Tibial nerve (tissue), 4 donors: ENCODE measurements around the gene MLANA. TPM values are rescaled to one million over a fixed set of nuclear protein-coding genes. Genes with fewer than 3 reads are reported as not detected.
A peak's percentile ranks its signal among the peaks of the same experiment; 100 is the strongest.

Experiments
- DNase-seq, 2 donors: peaks; one replicate each; pipeline ENCODE4 v3.0.0-alpha.2; 2019; ENCODE audit warnings: low spot score in 2 of 2
- H3K27ac ChIP-seq, 4 donors: fragments of 200-600 bp; sonication (generic) in 3 of 4; one replicate each; pipeline ENCODE4 v1.5.1; 2017 to 2019; ENCODE audit warnings: mild to moderate bottlenecking in 1 of 4
- H3K27me3 ChIP-seq, 2 donors: fragments of 200-600 bp; sonication (generic) in 1 of 2; one replicate each; pipeline versions ENCODE4 v1.5.1 to v1.6.0; 2017 to 2019
- H3K36me3 ChIP-seq, 3 donors: fragments of 200-600 bp; sonication (generic); one replicate each; pipeline ENCODE4 v1.5.1; 2018 to 2019
- H3K4me1 ChIP-seq, 4 donors: fragments of 200-600 bp; sonication (generic) in 3 of 4; one replicate each; pipeline ENCODE4 v1.5.1; 2017 to 2019
- H3K4me3 ChIP-seq, 4 donors: fragments of 200-600 bp; sonication (generic) in 3 of 4; one replicate each; pipeline ENCODE4 v1.5.1; 2017 to 2019; ENCODE audit warnings: mild to moderate bottlenecking in 1 of 4, moderate library complexity in 1 of 4
- H3K9me3 ChIP-seq, 4 donors: fragments of 200-600 bp; sonication (generic) in 3 of 4; one replicate each; pipeline ENCODE4 v1.5.1; 2017 to 2019
- CTCF ChIP-seq, 5 experiments: fragments of 200-600 bp in 3 of 5; fragments of 450-650 bp in 2 of 5; sonication (generic) in 3 of 5; IDR thresholded peaks; one replicate each; pipeline ENCODE4 v1.5.1; 2016 to 2019; ENCODE audit warnings: antibody characterized with exemption in 5 of 5, mild to moderate bottlenecking in 3 of 5, moderate library complexity in 2 of 5
- EP300 ChIP-seq, 2 donors: sonication (generic); formaldehyde crosslinking; IDR thresholded peaks; one replicate each; pipeline ENCODE4 v1.6.1; 2017; ENCODE audit warnings: antibody characterized with exemption in 2 of 2, mild to moderate bottlenecking in 1 of 2
- POLR2A ChIP-seq, 2 donors: fragments of 450-650 bp; IDR thresholded peaks; one replicate each; pipeline ENCODE4 v1.6.1; 2017; ENCODE audit warnings: antibody characterized with exemption in 2 of 2, mild to moderate bottlenecking in 2 of 2, moderate library complexity in 2 of 2
- WGBS, 2 donors: methylation state at CpG; one replicate each; pipeline ENCODE4 v1.1.5; 2018; 5-methylcytosine and 5-hydroxymethylcytosine counted together
- total RNA-seq, 4 donors: library from RNA; depleted of rRNA; stranded (reverse); fragments of >200 nt; gene quantifications; one replicate each; pipeline ENCODE4 v1.1.0, GENCODE V29; 2016

The MLANA gene
- total RNA-seq, 4 donors from 2014 or later: not detected

- Histone ChIP-seq H3K36me3 (peaks cover 0 to 8% (median 0%) of the 10 kb centered on the region in 3 donors), H3K27ac (peak overlapping the region in 1 of 4 donors; percentile 39), H3K4me3 (no peak overlapping the region), H3K9me3 (no peaks in the 10 kb centered on the region), H3K27me3 (no peaks in the 10 kb centered on the region), H3K4me1 (peaks cover 0 to 19% (median 7%) of the 10 kb centered on the region in 4 donors)
- TF ChIP-seq EP300 (IDR thresholded peaks at IDR 0.05) (no peak), POLR2A (IDR thresholded peaks at IDR 0.05) (no peak), CTCF (IDR thresholded peaks at IDR 0.05) (no peak)
- DNase-seq: no peak
- WGBS, 2 donors: 74 to 83% methylated on average over 1 of the region's 1 CpG
Measured at GRCh38 chr9:5845157-5845531, 45.5 kb upstream of the MLANA start.

GRCh38 chr9:5846096-5846495 is 44.6 kb upstream of the MLANA start:
- peaks cover 0 to 8% (median 0%) of the 10 kb centered on the region in 3 donors for H3K36me3 ChIP-seq
- 82 to 100% methylated on average over 1 of the region's 1 CpG for WGBS, 2 donors
- no peak overlapping the region for H3K4me3 ChIP-seq
- H3K27me3 ChIP-seq: no peaks in the 10 kb centered on the region
- peaks cover 0 to 19% (median 7%) of the 10 kb centered on the region in 4 donors for H3K4me1 ChIP-seq
- H3K27ac ChIP-seq: no peak overlapping the region
- no peak for DNase-seq
- no peaks in the 10 kb centered on the region for H3K9me3 ChIP-seq
- TF ChIP-seq EP300 (IDR thresholded peaks at IDR 0.05): no peak
- TF ChIP-seq CTCF (IDR thresholded peaks at IDR 0.05): no peak
- no peak for TF ChIP-seq POLR2A (IDR thresholded peaks at IDR 0.05)

DNA sequence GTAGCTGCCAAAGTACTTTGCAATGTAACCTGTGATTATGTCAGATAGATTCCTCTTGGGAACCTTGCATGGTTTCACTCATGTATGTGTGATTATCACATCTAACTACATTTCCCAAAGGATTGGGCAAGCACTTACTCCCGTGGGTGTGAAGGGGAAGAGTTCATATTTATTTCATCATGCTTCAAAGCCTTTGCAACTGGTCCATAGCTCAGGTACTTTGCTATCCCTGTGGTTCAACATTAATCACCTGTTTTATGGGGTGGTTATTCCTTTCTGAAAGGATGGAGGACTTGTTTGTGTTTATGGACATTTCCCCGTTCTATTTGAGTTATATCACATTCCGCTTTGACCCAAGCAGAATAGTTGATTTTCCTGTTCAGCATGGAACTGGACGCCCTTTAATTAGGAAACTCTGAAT is 44.2 kb upstream of the MLANA start:
- H3K9me3 ChIP-seq: no peaks in the 10 kb centered on the region
- H3K4me3 ChIP-seq: no peak overlapping the region
- TF ChIP-seq EP300 (IDR thresholded peaks at IDR 0.05) (no peak), CTCF (IDR thresholded peaks at IDR 0.05) (no peak), POLR2A (IDR thresholded peaks at IDR 0.05) (no peak)
- no peak overlapping the region for H3K27ac ChIP-seq
- peaks cover 0 to 4% (median 0%) of the 10 kb centered on the region in 3 donors for H3K36me3 ChIP-seq
- no peak for DNase-seq
- H3K4me1 ChIP-seq: peaks cover 0 to 19% (median 7%) of the 10 kb centered on the region in 4 donors
- H3K27me3 ChIP-seq: no peaks in the 10 kb centered on the region
- 79 to 84% methylated on average over 4 of the region's 4 CpGs for WGBS, 2 donors

GRCh38 chr9:5848372-5848882 is 42.3 kb upstream of the MLANA start:
- H3K4me1 ChIP-seq: peaks cover 0 to 13% (median 7%) of the 10 kb centered on the region in 4 donors
- no peaks in the 10 kb centered on the region for H3K27me3 ChIP-seq
- no peaks in the 10 kb centered on the region for H3K36me3 ChIP-seq
- no peak for DNase-seq
- WGBS, 2 donors: 84 to 87% methylated on average over 3 of the region's 3 CpGs
- no peak overlapping the region for H3K27ac ChIP-seq
- no peak overlapping the region for H3K4me3 ChIP-seq
- TF ChIP-seq CTCF (IDR thresholded peaks at IDR 0.05): no peak
- no peak for TF ChIP-seq POLR2A (IDR thresholded peaks at IDR 0.05)
- no peak for TF ChIP-seq EP300 (IDR thresholded peaks at IDR 0.05)
- no peaks in the 10 kb centered on the region for H3K9me3 ChIP-seq

DNA sequence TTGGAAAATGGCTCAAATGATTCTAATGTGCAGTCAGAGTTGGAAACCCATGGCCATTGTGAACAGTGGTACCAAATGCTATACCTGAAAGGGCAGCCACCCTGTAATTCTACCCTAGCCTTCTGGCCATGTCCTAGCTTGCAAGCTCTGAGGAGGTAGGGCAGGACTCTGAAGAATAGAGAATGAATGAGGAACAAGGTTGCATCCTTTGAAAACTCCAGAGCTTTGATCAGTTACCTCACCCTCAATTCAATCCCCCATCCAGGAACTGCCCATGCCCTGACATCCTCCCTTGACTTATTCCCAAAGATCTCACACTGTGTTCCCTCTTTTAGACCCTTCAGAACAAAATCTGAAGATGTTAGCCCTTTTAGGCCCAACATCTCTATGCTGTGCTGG is 40.0 kb upstream of the MLANA start:
- no peak overlapping the region for H3K27ac ChIP-seq
- no peak for DNase-seq
- no peak overlapping the region for H3K4me3 ChIP-seq
- no peaks in the 10 kb centered on the region for H3K9me3 ChIP-seq
- H3K36me3 ChIP-seq: peaks cover 0 to 6% (median 0%) of the 10 kb centered on the region in 3 donors
- no peaks in the 10 kb centered on the region for H3K4me1 ChIP-seq
- TF ChIP-seq EP300 (IDR thresholded peaks at IDR 0.05) (no peak), CTCF (IDR thresholded peaks at IDR 0.05) (no peak), POLR2A (IDR thresholded peaks at IDR 0.05) (no peak)
- no peaks in the 10 kb centered on the region for H3K27me3 ChIP-seq
